Measurements from ENCODE around the gene COX8A. TPM values are rescaled to one million over a fixed set of nuclear protein-coding genes. Genes with fewer than 3 reads are reported as not detected.

The COX8A gene
- total RNA-seq, 1 donor from 2014 or later: 302 TPM

- Mint-ChIP-seq H3K27ac (no peak overlapping the region), H3K4me3 (no peak overlapping the region), H3K36me3 (ENCODE audit: low read depth) (no peaks in the 10 kb centered on the region), H3K27me3 (peaks cover 6% of the 10 kb centered on the region), H3K4me1 (no peaks in the 10 kb centered on the region), H3K9me3 (no peaks in the 10 kb centered on the region)
- DNase-seq: no peak
- intact Hi-C loops (cut with micrococcal nuclease): no loop called here
Observed at GRCh38 chr11:64025205-64025604, 50.8 kb downstream of the COX8A start.

Other genes with a start within 250 kb of the COX8A start
- 3.8 and 5.3 TPM in 2 replicates for gene ZFTA, start 205.8 kb upstream of the COX8A start, total RNA-seq
- 60.2 and 65.8 TPM in 2 replicates for gene SPINDOC, start 161.2 kb upstream of the COX8A start, total RNA-seq
- gene MARK2, start 135.5 kb upstream of the COX8A start, total RNA-seq: 34.2 and 41.0 TPM in 2 replicates
- 0.26 and 0.28 TPM in 2 replicates for gene RCOR2, start 57.5 kb upstream of the COX8A start, total RNA-seq
- 26.1 and 26.9 TPM in 2 replicates for gene NAA40, start 35.6 kb upstream of the COX8A start, total RNA-seq
- 105 and 115 TPM in 2 replicates for gene OTUB1, start 11.8 kb downstream of the COX8A start, total RNA-seq
- not detected in 2 replicates for gene FLRT1, start 61.3 kb downstream of the COX8A start, total RNA-seq
- gene MACROD1, start 191.5 kb downstream of the COX8A start, total RNA-seq: 28.6 and 29.6 TPM in 2 replicates
- gene STIP1, start 211.6 kb downstream of the COX8A start, total RNA-seq: 521 and 535 TPM in 2 replicates
- 200 and 213 TPM in 2 replicates for gene FERMT3, start 232.1 kb downstream of the COX8A start, total RNA-seq

All from activated CD4-positive, alpha-beta T cell treated with anti-CD3 and anti-CD28 coated beads, Interleukin-2, amount 10 ng/mL, durations not matched to agents 24 days and 14 days (primary cell).